Smooth muscle cell (in vitro differentiated cells): ENCODE measurements around the gene ARHGEF9. TPM values are rescaled to one million over a fixed set of nuclear protein-coding genes. Genes with fewer than 3 reads are reported as not detected.

Experiments used
- DNase-seq: peaks from one replicate; lab custom pipeline; 2025; ENCODE audit not compliant: unreplicated experiment; lab: John Stamatoyannopoulos, UW
- H2AFZ ChIP-seq: fragments of 200-600 bp; sonication (generic); 2 replicates; pipeline ENCODE4 v1.6.0; 2016; ENCODE audit warnings: antibody characterized with exemption, low read depth, mild to moderate bottlenecking
- H3F3A ChIP-seq: fragments of 200-600 bp; sonication (generic); 2 replicates; pipeline ENCODE4 v1.6.0; 2017; ENCODE audit warnings: antibody characterized with exemption, low read depth
- H3K27ac ChIP-seq: fragments of 200-600 bp; sonication (generic); 2 replicates; pipeline ENCODE4 v1.5.1; 2016; ENCODE audit warnings: low read depth, mild to moderate bottlenecking
- H3K27me3 ChIP-seq: fragments of 200-600 bp; sonication (generic); 2 replicates; pipeline ENCODE4 v1.6.1; 2016; ENCODE audit warnings: low read depth, mild to moderate bottlenecking
- H3K36me3 ChIP-seq: fragments of 200-600 bp; sonication (generic); 2 replicates; pipeline ENCODE4 v1.5.1; 2016; ENCODE audit warnings: low read depth
- H3K4me1 ChIP-seq: fragments of 200-600 bp; sonication (generic); 2 replicates; pipeline ENCODE4 v1.5.1; 2016; ENCODE audit warnings: low read depth
- H3K4me2 ChIP-seq: fragments of 200-600 bp; sonication (generic); 2 replicates; pipeline ENCODE4 v1.6.0; 2016; ENCODE audit warnings: mild to moderate bottlenecking
- H3K4me3 ChIP-seq: fragments of 200-600 bp; sonication (generic); 2 replicates; pipeline ENCODE4 v1.5.1; 2016; ENCODE audit warnings: mild to moderate bottlenecking
- H3K79me2 ChIP-seq: fragments of 200-600 bp; sonication (generic); 2 replicates; pipeline ENCODE4 v1.6.0; 2016; ENCODE audit warnings: low read depth, mild to moderate bottlenecking
- H3K9ac ChIP-seq: fragments of 200-600 bp; sonication (generic); 2 replicates; pipeline ENCODE4 v1.6.0; 2016; ENCODE audit warnings: low read depth
- H3K9me3 ChIP-seq: fragments of 200-600 bp; sonication (generic); replicated peaks from 2 replicates; pipeline ENCODE4 v1.5.1; 2016; ENCODE audit warnings: low read depth
- H4K20me1 ChIP-seq: fragments of 200-600 bp; sonication (generic); 2 replicates; pipeline ENCODE4 v1.6.0; 2016; ENCODE audit warnings: low read depth
- CTCF ChIP-seq: fragments of 200-600 bp; sonication (generic); IDR thresholded peaks from 2 replicates; pipeline ENCODE4 v1.5.1; 2017; ENCODE audit warnings: borderline replicate concordance, mild to moderate bottlenecking, antibody characterized with exemption; ENCODE audit not compliant: insufficient read depth, poor library complexity, severe bottlenecking
- WGBS: methylation state at CpG from one replicate; pipeline ENCODE4 v1.1.7; 2016; ENCODE audit warnings: low lambda C conversion rate; 5-methylcytosine and 5-hydroxymethylcytosine counted together
- microRNA counts: library from miRNA; unstranded; fragments of <30 nt; microRNA quantifications from one replicate; lab custom pipeline; 2016
- microRNA-seq: library from miRNA; unstranded; fragments of <30 nt; microRNA quantifications from one replicate; pipeline ENCODE4, GENCODE V29; 2016; ENCODE audit warnings: borderline number of aligned reads
- polyA plus RNA-seq: library from polyadenylated mRNA; unstranded; fragments of >200 nt; fragmentation: Nextera tagmentation; extraction: Ambion mirVana; gene quantifications from 2 replicates; pipeline ENCODE4 v1.2.1, GENCODE V29; 2016
- small RNA-seq: library from RNA; depleted of rRNA; stranded (forward); fragments of <200 nt; gene quantifications from one replicate; pipeline ENCODE3, GENCODE V24; 2014
- total RNA-seq: library from RNA; depleted of rRNA; stranded (reverse); fragments of >200 nt; gene quantifications from 2 replicates; pipeline ENCODE4 v1.2.3, GENCODE V29; 2014

ARHGEF9 gene
- total and polyA plus RNA-seq, 2 experiments from 2014 or later, result 10.6 to 17.4 TPM

DNA sequence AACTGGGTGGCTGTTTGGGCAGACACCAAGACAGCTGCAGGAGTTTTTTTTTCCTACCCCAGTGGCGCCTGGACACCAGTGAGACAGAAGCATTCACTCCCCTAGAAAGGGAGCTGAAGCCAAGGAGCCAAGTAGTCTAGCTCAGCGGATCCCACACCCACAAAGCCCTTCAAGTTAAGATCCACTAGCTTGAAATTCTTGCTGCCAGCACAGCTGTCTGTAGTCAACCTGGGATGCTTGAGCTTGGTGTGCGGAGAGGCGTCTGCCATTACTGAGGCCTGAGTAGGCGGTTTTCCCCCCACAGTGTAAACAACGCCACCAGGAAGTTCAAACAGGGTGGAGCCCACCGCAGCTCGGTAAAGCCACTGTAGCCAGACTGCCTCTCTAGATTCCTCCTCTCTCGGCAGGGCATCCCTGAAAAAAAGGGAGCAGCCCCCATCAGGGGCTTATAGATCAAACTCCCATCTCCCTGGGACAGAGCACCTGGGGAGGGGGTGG lies 171.4 kb downstream of the ARHGEF9 start:
- H3K4me2 ChIP-seq, result no peak overlapping the region
- H4K20me1 ChIP-seq, result no peaks in the 10 kb centered on the region
- no peaks in the 10 kb centered on the region for H3K27me3 ChIP-seq
- TF ChIP-seq CTCF, result no peak
- H3K36me3 ChIP-seq, result no peaks in the 10 kb centered on the region
- H2AFZ ChIP-seq, result no peak overlapping the region
- H3F3A ChIP-seq, result no peaks in the 10 kb centered on the region
- H3K9ac ChIP-seq, result no peak overlapping the region
- H3K27ac ChIP-seq, result no peak overlapping the region
- no peaks in the 10 kb centered on the region for H3K4me1 ChIP-seq
- WGBS, result 75% methylated on average over 9 of the region's 9 CpGs
- no peak overlapping the region for H3K4me3 ChIP-seq
- no peaks in the 10 kb centered on the region for H3K79me2 ChIP-seq
- DNase-seq, result no peak
- no peaks in the 10 kb centered on the region for H3K9me3 ChIP-seq

GRCh38 chrX:63585936-63586335 lies 199.1 kb downstream of the ARHGEF9 start:
- Histone ChIP-seq H3K9ac (no peak overlapping the region), H3K9me3 (no peaks in the 10 kb centered on the region), H3K27ac (no peak overlapping the region), H3F3A (no peaks in the 10 kb centered on the region), H3K27me3 (no peaks in the 10 kb centered on the region), H3K4me1 (no peaks in the 10 kb centered on the region), H3K4me3 (no peak overlapping the region), H3K4me2 (no peak overlapping the region), H3K36me3 (no peaks in the 10 kb centered on the region), H4K20me1 (no peaks in the 10 kb centered on the region), H3K79me2 (no peaks in the 10 kb centered on the region), H2AFZ (no peak overlapping the region)
- no peak for TF ChIP-seq CTCF
- 78% methylated on average over 5 of the region's 5 CpGs for WGBS
- no peak for DNase-seq

MicroRNAs within 50 kb of the gene (microRNA counts, 767-probe panel; counts per million panel counts)
- microRNA hsa-miR-1468 (lab: Ali Mortazavi, UCI), result 183 counts per million

Small RNA genes within 50 kb of the gene (microRNA-seq; reads per million reads assigned to microRNA genes)
- gene MIR1468, result 19.3 reads per million, percentile 26 among the genes with 10 or more reads in this experiment

Small RNA genes within 50 kb of the gene (small RNA-seq; reads per million reads assigned to genes)
- gene MIR1468, result 8.7 reads per million, percentile 75 among the genes with 10 or more reads in this experiment
